IMR-90 (cell line): ENCODE measurements around the gene GRSF1. TPM values are rescaled to one million over a fixed set of nuclear protein-coding genes. Genes with fewer than 3 reads are reported as not detected.

Source experiments
- ATAC-seq: fragments of 200-7000 bp; cut with Tn5 transposase; 2 replicates; pipeline ENCODE4 v1.9.1; 2020; ENCODE audit warnings: low read depth, mild to moderate bottlenecking, moderate library complexity
- BruUV-seq: library from RNA; stranded (reverse); fragments of 400-500 nt; replicated peaks from 2 replicates; lab custom pipeline; 2021; lab: Mats Ljungman, UMichigan
- CTCF ChIA-PET: fragments of 300-600 bp; formaldehyde crosslinking; extraction: SDS; loops from one replicate; lab custom pipeline; 2021; ENCODE audit warnings: antibody characterized with exemption; lab: Yijun Ruan, JAX
- POLR2A ChIA-PET: fragments of 300-600 bp; sonication (Branson Sonifier 250); formaldehyde crosslinking; loops from one replicate; lab custom pipeline; 2022; ENCODE audit warnings: antibody characterized with exemption; ENCODE audit not compliant: unreplicated experiment; lab: Charles Lee
- DNase-seq: peaks from one replicate; pipeline ENCODE4 v3.0.0; 2013
- H2AFZ ChIP-seq: replicated peaks from 2 replicates; pipeline ENCODE3; 2013; ENCODE audit warnings: low read length, mild to moderate bottlenecking; ENCODE audit not compliant: poor library complexity
- H2AK5ac ChIP-seq: 2 replicates; pipeline ENCODE4 v1.6.1; 2013; ENCODE audit warnings: low read depth, low read length, inconsistent platforms
- H2AK9ac ChIP-seq: replicated peaks from 2 replicates; pipeline ENCODE3; 2013; ENCODE audit warnings: mild to moderate bottlenecking, low read depth, low read length, moderate library complexity; ENCODE audit not compliant: poor library complexity
- H2BK120ac ChIP-seq: 2 replicates; pipeline ENCODE4 v1.6.1; 2013; ENCODE audit warnings: low read depth, low read length, inconsistent platforms
- H2BK15ac ChIP-seq: 3 replicates; pipeline ENCODE4 v1.6.1; 2013; ENCODE audit warnings: low read depth, low read length, inconsistent platforms
- H2BK20ac ChIP-seq: 2 replicates; pipeline ENCODE4 v1.6.1; 2013; ENCODE audit warnings: low read depth, mild to moderate bottlenecking, inconsistent platforms, low read length, moderate library complexity
- H2BK5ac ChIP-seq: 2 replicates; pipeline ENCODE4 v1.6.1; 2013; ENCODE audit warnings: mild to moderate bottlenecking, low read depth, low read length, inconsistent platforms; ENCODE audit not compliant: poor library complexity, severe bottlenecking
- H3K14ac ChIP-seq: replicated peaks from 2 replicates; pipeline ENCODE4 v1.6.1; 2013; ENCODE audit warnings: low read depth, low read length, inconsistent platforms
- H3K18ac ChIP-seq: 2 replicates; pipeline ENCODE4 v1.6.1; 2013; ENCODE audit warnings: low read depth, low read length, control low read depth
- H3K23ac ChIP-seq: 2 replicates; pipeline ENCODE4 v1.6.1; 2013; ENCODE audit warnings: low read depth, low read length, inconsistent platforms
- H3K27ac ChIP-seq: 2 replicates; pipeline ENCODE4 v1.5.1; 2013; ENCODE audit warnings: mild to moderate bottlenecking, control low read depth, low read length; ENCODE audit not compliant: insufficient read depth
- H3K27me3 ChIP-seq: 2 replicates; pipeline ENCODE4 v1.6.1; 2013; ENCODE audit warnings: low read length; ENCODE audit not compliant: control insufficient read depth, insufficient read depth
- H3K36me3 ChIP-seq: 2 replicates; pipeline ENCODE4 v1.6.1; 2013; ENCODE audit warnings: low read length, mixed read lengths; ENCODE audit not compliant: control insufficient read depth, insufficient read depth
- H3K4ac ChIP-seq: 2 replicates; pipeline ENCODE4 v1.6.1; 2013; ENCODE audit warnings: low read depth, low read length, inconsistent platforms
- H3K4me1 ChIP-seq: 2 replicates; pipeline ENCODE4 v1.6.1; 2013; ENCODE audit warnings: low read length, mixed read lengths; ENCODE audit not compliant: control insufficient read depth, insufficient read depth
- H3K4me2 ChIP-seq: 2 replicates; pipeline ENCODE4 v1.6.1; 2013; ENCODE audit warnings: low read depth, mild to moderate bottlenecking, control low read depth, low read length, moderate library complexity
- H3K4me3 ChIP-seq: 2 replicates; pipeline ENCODE4 v1.5.1; 2013; ENCODE audit warnings: low read depth, mild to moderate bottlenecking, control low read depth, low read length, moderate library complexity; ENCODE audit not compliant: insufficient read depth
- H3K56ac ChIP-seq: 2 replicates; pipeline ENCODE4 v1.6.1; 2013; ENCODE audit warnings: low read length, inconsistent platforms; ENCODE audit not compliant: insufficient read depth; ENCODE audit errors: extremely low read depth
- H3K79me1 ChIP-seq, 2 experiments: 2 replicates each; pipeline ENCODE4 v1.6.1; 2013; ENCODE audit warnings: low read length in 2 of 2, inconsistent platforms in 1 of 2, low read depth in 1 of 2
- H3K9ac ChIP-seq: 2 replicates; pipeline ENCODE4 v1.6.1; 2013; ENCODE audit warnings: low read depth, low read length, control low read depth
- H3K9me1 ChIP-seq: 2 replicates; pipeline ENCODE4 v1.6.1; 2013; ENCODE audit warnings: low read length, inconsistent platforms; ENCODE audit not compliant: insufficient read depth
- H3K9me3 ChIP-seq: 2 replicates; pipeline ENCODE4 v1.6.1; 2013; ENCODE audit warnings: low read length; ENCODE audit not compliant: control insufficient read depth, insufficient read depth
- H4K20me1 ChIP-seq: 2 replicates; pipeline ENCODE4 v1.6.1; 2013; ENCODE audit warnings: low read length, inconsistent platforms; ENCODE audit not compliant: insufficient read depth
- H4K5ac ChIP-seq: 2 replicates; pipeline ENCODE4 v1.6.1; 2013; ENCODE audit warnings: mild to moderate bottlenecking, low read depth, low read length, control low read depth
- H4K8ac ChIP-seq, 2 experiments: 2 replicates each; pipeline ENCODE4 v1.6.1; 2013; ENCODE audit warnings: low read depth in 2 of 2, low read length in 2 of 2, control low read depth in 1 of 2, inconsistent platforms in 1 of 2
- H4K91ac ChIP-seq: 2 replicates; pipeline ENCODE4 v1.6.1; 2013; ENCODE audit warnings: low read depth, low read length, inconsistent platforms; ENCODE audit not compliant: insufficient read depth
- CTCF ChIP-seq: conservative IDR thresholded peaks from 2 replicates; pipeline ENCODE4 v1.5.1; 2012; ENCODE audit warnings: mild to moderate bottlenecking, low read depth, low read length, improper control_type of control experiment
- ELK1 ChIP-seq: fragments of 150-350 bp; IDR thresholded peaks from 2 replicates; pipeline ENCODE4 v1.6.1; 2016; ENCODE audit warnings: low read depth, mild to moderate bottlenecking, low read length, moderate library complexity, borderline replicate concordance
- MAFK ChIP-seq: IDR thresholded peaks from 2 replicates; pipeline ENCODE4 v1.6.1; 2012; ENCODE audit warnings: low read depth, low read length, improper control_type of control experiment
- POLR2A ChIP-seq: IDR thresholded peaks from 2 replicates; pipeline ENCODE4 v1.6.1; 2012; ENCODE audit warnings: mild to moderate bottlenecking, low read depth, low read length
- RFX5 ChIP-seq: IDR thresholded peaks from 2 replicates; pipeline ENCODE4 v1.8.0; 2012; ENCODE audit warnings: low read depth, mild to moderate bottlenecking, low read length, moderate library complexity
- WGBS, 2 experiments: methylation state at CpG; one replicate each; pipeline versions ENCODE4 v1.1.5 to v1.1.7; 2013; ENCODE audit warnings: missing lambda C conversion rate in 2 of 2; ENCODE audit not compliant: insufficient read length in 1 of 2; ENCODE audit errors: extremely low coverage in 2 of 2; 5-methylcytosine and 5-hydroxymethylcytosine counted together
- dilution Hi-C: fragments of 300-500 bp; cut with HindIII; formaldehyde crosslinking; loops from one replicate; pipeline ENCODE4 v1.14.3; 2018; ENCODE audit warnings: low sequenced_read_pairs; ENCODE audit not compliant: unreplicated experiment
- in situ Hi-C: fragments of 300-500 bp; cut with MboI; formaldehyde crosslinking; loops from 3 replicates; pipeline ENCODE4 v1.14.3; 2019; ENCODE audit warnings: low sequenced_read_pairs, inconsistent platforms, mixed read lengths
- intact Hi-C: fragments of 100-400 bp; cut with micrococcal nuclease; formaldehyde crosslinking; loops from 2 replicates; pipeline ENCODE4 v1.10.0; 2022
- polyA plus RNA-seq, 3 experiments: library from polyadenylated mRNA; depleted of rRNA; stranded (reverse); fragments of >200 nt; gene quantifications; 2 replicates each; pipeline ENCODE4 v1.2.3, GENCODE V29; 2012; ENCODE audit warnings: low replicate concordance in 1 of 3
- total RNA-seq: library from RNA; depleted of rRNA; stranded (reverse); fragments of >200 nt; gene quantifications from 2 replicates; pipeline ENCODE4 v1.2.3, GENCODE V29; 2012

GRSF1 gene
- total and polyA plus RNA-seq, 2 of the 4 experiments (the other 2 are of a cell fraction): 67.7 to 71.5 TPM

GRCh38 chr4:70829492-70829891 lies 10.2 kb downstream of the GRSF1 start:
- POLR2A ChIA-PET: no interaction called here

More at GRCh38 chr4:70829492-70829891, 10.2 kb downstream of the GRSF1 start:
- no peak overlapping the region for H3K18ac ChIP-seq
- peaks cover 5% of the 10 kb centered on the region for H3K9me1 ChIP-seq
- peaks cover 47% of the 10 kb centered on the region for H3K36me3 ChIP-seq
- in situ Hi-C loops: no loop called here
- intact Hi-C loops: loop anchor here (5.0 kb wide), 1 partner anchor 42 kb away; no protein-coding TSS in a partner anchor
- no peak overlapping the region for H2BK20ac ChIP-seq
- no peak overlapping the region for H2AFZ ChIP-seq
- CTCF ChIA-PET: interaction anchor here (0.7 to 1.0 kb wide), 2 partner anchors 15 to 50 kb away, joined by 3 to 5 read pairs; no protein-coding TSS in a partner anchor
- no peak for DNase-seq
- H3K79me1 ChIP-seq: peaks cover 21 to 42% of the 10 kb centered on the region in 2 experiments
- no peak overlapping the region for H3K9ac ChIP-seq
- no peaks in the 10 kb centered on the region for H3K9me3 ChIP-seq
- no peak overlapping the region for H3K14ac ChIP-seq
- dilution Hi-C loops: no loop called here
- H4K8ac ChIP-seq: no peak overlapping the region
- no peak overlapping the region for H2BK5ac ChIP-seq
- H3K4ac ChIP-seq: no peak overlapping the region
- H2AK5ac ChIP-seq: no peak overlapping the region
- peaks cover 3% of the 10 kb centered on the region; the same call in 1 of the 2 replicates for H3K4me1 ChIP-seq
- no peaks in the 10 kb centered on the region for H3K27me3 ChIP-seq
- no peak overlapping the region for H3K4me2 ChIP-seq
- no peak for ATAC-seq
- no peak overlapping the region for H3K56ac ChIP-seq
- peaks cover 10% of the 10 kb centered on the region for H4K20me1 ChIP-seq
- H3K27ac ChIP-seq: no peak overlapping the region
- WGBS, 2 experiments: no CpG with 5 or more reads among the region's 1 CpG
- BruUV-seq: no TSS peak
- no peak overlapping the region for H4K5ac ChIP-seq
- no peak overlapping the region for H3K23ac ChIP-seq
- no peak overlapping the region for H4K91ac ChIP-seq
- H2AK9ac ChIP-seq: no peak overlapping the region
- H2BK15ac ChIP-seq: no peak overlapping the region
- H3K4me3 ChIP-seq: no peak overlapping the region
- TF ChIP-seq MAFK (no peak), RFX5 (no peak), CTCF (no peak), ELK1 (no peak), POLR2A (no peak)
- no peak overlapping the region for H2BK120ac ChIP-seq
